ENCODE measurements around the gene RASGRP2.
"Not testable (repeated sequence)": the region's sequence is repeated elsewhere in the genome, so short reads cannot be mapped to it uniquely, and the experiment has no call there.

The RASGRP2 gene

DNA sequence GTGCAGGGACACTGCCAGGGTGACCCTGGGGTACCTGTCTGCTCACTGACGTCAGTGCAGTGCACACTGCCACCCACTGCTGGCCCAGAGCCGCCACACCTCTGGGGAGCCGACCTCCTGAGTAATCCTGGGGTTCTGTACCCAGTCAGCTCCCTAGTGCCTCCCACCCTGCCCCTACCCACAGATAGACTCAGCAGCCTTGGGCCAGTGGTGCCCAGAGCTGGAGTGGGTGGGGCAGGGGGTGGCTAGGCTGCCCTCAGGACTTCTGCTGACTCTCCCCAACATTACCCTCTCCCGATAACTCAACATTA, 26.7 kb downstream of the RASGRP2 start:
- DNase-seq = no peak

DNA sequence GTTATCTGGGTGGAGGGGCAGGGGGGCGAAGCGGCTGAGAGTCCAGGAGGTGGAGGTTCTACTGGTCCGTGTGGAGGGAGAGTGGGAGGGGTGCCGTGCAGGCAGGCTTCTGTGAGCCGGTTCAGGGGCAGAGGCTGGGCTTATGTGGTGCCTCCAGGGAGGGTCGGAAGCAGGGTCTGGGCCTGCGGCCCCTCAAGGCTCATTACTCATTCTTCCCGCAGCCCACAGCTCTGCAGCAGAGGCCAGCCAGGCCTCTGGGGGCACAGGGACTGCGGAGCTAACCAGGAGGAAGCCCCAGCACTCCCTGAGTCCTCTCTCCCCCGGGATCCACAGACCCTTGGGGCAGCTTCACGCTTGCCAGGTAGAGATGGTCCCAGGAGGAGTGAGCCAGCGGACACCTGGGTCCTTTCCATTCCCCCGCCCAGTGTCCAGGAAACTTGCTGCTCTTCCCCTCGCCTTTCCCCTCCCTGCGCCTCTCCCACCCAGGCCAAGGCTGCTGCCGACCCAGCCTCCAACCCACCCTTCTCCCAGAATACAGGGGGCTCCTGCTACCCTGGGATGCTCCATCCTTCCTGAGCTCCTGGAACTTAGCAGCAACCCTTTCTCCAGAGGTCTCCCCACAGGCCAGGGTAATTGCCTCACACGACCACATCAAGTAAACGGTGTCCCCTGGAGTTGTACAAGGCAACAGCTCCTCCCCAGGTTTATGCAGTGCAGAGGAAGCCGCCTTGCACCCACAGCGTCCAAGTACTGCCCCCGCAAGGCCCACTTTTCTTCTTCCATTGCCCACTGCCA, 27.3 kb downstream of the RASGRP2 start:
- no peak for DNase-seq

DNA sequence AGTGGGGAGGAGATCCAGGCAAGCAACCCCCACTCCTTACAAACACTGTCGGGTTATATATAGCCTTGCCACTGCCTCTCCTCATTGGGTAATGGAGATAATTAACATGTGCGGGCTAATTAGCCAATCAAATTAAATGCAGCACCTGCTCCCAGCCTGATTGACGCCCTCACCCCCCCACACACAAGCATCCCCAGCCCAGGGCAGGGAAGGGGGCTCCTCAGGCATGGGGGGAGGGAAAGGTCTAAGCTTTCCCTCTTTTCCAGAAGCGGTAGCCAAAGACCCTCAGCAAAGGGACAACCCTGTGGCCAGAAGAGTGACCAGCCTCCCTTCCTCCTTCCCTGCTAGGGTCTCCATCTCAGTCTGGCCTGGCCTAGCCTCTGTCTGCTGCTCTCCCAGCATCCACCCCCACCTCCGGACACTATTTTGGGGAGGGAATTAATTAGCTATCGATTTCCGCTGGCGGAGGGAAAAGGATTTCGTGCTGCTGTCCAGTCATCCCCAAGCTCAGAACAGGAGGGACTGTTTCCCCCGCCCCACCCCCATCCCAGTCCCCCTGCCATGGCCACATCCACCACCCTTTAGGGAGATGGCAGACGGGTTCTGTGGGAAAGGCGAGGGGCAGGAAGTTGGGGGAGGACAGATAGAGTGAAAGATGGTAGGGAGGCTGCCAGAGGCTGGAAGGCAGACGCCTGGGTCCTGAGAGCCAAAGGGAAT, 28.0 kb downstream of the RASGRP2 start:
- DNase-seq = no peak

DNA sequence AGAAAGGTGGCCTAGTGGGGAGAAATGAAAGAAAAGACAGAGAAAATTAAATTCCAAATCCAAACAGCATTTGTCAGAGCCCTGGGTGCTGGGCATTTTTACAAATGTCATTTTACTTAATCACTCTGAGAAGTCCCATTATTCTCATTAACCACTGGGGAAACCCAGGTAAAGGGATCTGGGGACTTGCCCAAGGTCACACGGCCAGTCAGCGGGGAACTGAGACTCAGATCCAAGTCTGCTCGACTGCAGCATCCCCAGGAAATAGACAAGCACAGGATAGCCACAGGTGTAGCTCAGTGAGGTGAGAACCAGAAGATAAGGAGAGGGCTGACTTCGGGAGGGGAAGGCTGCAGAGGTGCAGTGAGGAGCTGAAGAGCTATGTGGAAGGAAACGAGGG, 28.8 kb downstream of the RASGRP2 start:
- DNase-seq = no peak

DNA sequence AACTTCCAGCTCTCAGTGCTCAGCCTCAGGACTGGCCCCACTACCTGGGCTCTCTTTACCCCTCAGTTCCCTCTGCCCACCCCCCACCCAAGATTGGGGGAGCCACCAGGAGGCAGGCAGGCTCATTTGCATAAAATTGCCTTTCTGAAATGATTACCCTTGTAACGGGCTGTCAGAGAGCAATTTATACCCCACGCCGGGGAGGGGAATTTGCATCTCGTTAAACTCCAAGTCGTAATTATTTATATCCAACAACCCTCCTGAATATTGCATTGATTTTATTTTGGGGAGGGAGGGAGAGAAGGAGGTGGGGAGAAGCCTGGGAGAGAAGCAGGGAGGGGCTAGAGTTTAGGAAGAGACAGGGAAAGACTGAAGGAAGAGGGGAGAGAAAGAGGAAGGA, 29.3 kb downstream of the RASGRP2 start:
- DNase-seq = no peak

DNA sequence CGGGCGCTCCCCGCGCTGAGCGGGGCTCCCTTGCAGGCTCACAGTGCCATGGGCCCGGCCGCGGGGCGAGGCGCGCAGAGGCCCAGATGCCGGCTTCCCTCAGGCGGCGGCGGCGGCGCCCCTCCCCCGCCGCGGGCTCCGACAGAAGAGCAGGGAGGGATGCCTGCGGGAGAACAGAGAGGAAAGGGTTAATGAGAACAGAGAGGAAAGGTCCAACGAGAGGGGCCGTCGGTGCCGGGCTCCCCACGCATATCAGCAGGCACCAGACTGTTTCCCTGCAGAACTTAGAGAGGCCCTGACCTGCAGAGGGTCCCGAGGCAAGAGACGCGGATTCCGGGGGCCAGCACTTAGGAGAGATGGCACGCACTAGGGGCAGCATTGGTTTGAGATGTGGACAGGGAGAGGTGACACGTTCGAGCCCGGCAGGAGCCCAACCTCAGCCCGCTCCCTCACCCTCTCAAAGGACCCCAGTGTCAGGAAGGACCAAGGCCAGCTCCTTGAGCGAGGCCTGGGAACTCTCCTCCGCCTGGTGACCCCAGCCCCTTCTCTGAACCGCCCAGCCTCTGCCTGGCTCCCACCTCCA, 30.1 kb downstream of the RASGRP2 start:
- no peak for DNase-seq

DNA sequence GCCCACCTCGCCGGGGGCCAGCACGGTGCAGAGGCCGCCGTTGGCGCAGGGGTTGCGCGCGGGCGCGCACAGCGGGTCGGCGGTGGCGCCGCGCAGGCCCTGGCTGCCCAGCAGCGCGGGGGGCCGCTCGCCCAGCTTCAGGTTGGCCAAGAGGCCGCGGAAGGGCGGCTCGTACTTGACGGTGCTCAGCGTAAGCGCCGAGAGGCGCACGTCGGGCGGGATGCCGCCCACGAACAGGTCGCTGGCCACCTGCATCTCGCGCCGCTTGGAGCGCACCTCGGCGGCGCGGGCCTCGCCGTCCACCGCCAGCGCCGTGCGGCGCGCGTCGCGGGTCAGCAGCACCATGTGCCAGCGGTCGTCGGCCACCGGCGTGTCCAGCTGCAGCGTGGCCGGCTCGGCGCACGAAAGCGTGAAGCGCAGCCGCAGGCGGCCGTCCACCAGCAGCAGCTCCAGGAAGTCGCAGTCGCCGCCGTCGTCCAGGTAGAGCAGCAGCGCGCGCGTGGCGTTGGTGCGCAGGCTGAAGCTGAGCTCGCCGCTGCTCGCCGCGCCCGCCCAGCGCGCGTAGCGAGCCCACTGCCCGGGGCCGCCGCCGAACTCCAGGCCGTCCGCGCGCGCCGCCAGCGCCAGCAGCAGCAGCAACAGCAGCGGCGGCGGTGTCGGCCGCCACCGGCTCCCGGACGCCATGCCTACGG, 30.8 kb downstream of the RASGRP2 start:
- no peak for DNase-seq

DNA sequence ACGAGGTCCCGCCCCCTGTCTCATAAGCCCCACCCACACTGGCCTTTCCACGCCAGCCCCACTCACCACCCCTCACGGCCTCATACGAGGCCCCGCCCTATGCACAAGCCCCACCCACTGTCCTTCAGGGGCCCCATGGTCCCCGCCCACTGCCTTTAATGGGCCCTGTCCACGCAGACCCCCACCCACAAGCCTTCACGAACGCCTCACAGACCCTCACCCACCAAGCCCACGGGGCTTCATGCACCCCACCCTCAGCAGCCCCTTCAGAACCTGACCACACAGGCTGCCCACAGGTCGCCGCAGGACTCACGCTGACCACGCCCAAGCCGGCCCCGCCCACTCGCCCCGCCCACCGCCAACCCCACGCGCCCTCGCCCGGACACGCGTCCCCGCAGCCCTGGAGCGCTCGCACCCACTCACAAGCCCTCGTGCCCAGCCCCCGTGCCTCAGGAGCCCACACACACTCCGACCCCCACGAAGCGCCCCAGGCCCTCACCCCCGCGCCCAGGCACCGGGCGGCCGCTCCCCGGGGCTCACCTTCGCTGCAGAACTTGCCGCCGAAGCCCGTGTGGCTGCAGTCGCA, 31.4 kb downstream of the RASGRP2 start:
- DNase-seq = no peak

DNA sequence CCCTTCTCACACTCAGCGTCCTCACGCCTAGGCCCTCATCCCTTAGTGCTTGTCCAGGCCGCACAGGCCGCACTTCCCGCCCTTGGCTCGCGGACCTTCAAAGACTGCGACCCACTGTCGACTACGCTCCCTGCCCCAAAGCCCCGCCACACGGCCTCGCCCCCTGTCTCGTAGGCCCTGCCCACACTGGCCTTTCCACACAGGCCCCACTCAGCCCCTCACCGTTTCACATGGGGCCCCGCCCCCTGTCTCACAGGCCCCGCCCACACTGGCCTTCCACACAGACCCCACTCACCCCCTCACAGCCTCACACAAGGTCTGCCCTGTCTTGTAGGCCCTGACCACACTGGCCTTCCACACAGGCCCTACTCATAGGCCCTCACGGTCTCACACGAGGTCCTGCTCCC, 32.0 kb downstream of the RASGRP2 start:
- DNase-seq = no peak

DNA sequence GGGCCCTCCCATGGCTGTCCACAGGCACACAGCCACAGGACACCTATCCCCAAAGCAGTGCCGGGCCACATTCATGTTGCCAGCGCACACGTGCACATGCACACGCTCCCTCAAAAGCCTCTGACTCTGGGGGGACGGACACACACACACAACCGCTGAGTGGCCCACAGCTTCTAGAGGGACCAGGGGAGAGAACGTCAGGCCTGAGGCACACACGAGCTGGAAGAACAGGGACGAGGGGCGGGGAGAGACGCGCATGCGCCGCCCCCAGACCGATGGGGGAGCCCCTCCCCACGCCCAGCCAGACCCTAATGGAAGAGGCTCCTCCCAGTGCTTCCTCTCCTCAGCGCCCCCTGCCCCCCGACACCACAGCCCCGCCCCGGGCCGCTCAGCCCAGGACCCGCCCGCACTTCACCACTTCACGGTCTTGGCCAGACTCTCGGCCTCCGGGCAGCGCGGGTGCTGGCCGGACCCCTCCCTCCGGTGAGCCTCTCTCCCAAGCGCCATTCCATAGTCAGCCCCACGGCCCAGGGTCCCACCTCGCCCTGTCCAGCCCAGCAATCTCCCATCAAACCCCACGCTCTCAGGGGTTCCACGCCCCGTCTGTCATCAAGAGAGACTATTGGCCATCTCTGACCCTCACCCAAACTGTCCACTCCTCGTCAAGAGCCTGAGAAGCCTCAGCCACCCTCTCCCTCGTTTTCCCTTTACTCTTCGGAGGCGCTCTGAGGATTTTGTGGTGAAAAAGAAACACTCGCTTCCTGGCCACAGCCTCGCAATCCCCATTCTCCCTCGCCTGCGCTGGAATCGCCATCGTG, 32.6 kb downstream of the RASGRP2 start:
- no peak for DNase-seq

DNA sequence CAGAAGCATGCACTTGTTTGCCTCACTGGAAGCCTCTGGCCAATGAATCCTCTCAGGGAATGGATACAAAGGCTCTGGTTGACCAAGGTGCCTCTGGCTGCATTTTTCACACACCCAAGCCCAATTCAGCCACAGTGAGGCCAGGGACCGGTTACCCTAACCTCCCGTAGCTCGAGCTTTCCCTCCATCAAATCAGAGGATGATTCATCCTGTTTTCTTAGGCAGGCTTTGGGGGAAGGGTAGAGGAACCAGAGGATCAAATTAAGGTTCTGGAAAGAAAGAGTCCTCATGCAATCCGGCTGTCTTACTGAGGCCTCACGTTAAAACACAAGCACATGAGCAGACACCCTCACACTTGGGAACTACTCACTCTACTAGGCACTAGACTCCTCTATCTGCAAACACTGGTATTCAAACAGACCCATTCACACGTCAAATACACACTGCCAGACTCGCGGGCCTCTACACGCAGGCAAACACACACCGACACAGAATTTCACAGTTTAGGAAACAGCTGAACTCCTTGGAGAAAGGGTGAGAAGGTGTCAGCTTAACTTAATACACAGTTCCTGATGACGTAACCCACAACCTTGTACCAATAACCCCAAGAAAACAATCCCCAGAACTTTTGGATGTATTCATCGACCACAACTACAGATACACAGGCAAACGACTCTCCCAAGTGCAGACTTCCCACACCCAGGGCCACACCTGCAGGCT, 33.4 kb downstream of the RASGRP2 start:
- DNase-seq = no peak

DNA sequence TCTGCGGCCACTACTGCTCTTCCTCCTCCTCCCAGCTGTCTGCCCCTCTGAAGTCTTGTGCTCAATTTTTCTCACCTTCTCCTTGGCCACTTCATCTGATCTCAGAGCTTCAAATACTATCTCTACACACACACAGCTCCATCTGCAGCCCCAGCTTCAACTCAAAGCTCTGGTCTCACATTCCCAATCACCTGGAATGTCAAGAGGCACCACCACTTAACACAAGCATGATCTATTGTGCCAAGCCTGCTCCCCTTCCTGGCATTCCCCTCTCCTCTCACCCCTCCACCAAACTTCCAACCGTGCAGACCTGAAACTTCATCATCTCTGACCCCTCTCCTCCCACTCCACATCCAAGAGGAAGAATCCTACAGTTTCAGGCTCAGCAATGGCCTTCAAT, 38.4 kb downstream of the RASGRP2 start:
- no peak for DNase-seq

DNA sequence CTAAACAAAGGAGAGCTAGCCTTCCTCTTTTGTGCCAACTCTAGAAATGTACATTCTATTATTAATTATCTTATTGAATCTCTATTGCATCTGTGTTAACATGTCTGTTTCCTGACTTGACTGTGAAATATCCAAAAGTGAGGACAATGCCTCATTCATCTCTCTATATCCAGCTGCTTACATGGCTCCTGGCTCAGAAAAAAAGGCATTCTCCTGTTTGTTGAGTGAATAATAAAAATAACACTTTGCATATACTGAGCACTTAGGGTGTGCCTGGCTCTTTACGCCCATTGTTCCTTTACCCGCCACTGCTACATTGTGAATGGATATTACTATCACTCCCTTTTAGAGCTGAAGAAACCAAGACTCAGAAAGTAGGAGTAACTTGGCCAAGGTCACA, 40.9 kb downstream of the RASGRP2 start:
- DNase-seq = no peak

DNA sequence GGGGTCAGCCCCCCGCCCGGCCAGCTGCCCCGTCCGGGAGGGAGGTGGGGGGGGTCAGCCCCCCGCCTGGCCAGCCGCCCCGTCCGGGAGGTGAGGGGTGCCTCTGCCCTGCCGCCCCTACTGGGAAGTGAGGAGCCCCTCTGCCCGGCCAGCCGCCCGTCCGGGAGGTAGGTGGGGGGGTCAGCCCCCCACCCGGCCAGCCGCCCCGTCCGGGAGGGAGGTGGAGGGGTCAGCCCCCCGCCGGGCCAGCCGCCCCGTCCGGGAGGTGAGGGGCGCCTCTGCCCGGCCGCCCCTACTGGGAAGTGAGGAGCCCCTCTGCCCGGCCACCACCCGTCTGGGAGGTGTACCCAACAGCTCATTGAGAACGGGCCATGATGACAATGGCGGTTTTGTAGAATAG, 42.0 kb downstream of the RASGRP2 start:
- not testable (repeated sequence) for DNase-seq

DNA sequence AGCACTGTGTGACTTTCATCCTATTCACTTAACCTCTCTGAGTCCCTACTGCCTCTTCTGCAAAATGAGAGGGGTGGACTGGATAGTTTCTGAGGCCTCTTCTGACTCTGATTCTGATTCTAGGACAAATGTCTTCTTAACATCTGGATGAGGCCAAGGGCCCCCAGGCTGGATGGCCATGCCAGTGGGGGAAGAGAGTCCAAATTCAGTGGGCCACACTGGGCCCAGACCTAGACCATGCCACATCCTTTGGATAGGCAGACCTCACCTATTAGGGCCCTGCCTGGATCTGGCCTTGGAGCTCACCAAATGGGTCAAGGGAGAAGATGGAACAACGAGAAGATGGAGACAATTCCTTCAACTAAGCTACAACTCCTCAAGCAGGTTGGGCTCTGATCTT, 45.5 kb downstream of the RASGRP2 start:
- no peak for DNase-seq

DNA sequence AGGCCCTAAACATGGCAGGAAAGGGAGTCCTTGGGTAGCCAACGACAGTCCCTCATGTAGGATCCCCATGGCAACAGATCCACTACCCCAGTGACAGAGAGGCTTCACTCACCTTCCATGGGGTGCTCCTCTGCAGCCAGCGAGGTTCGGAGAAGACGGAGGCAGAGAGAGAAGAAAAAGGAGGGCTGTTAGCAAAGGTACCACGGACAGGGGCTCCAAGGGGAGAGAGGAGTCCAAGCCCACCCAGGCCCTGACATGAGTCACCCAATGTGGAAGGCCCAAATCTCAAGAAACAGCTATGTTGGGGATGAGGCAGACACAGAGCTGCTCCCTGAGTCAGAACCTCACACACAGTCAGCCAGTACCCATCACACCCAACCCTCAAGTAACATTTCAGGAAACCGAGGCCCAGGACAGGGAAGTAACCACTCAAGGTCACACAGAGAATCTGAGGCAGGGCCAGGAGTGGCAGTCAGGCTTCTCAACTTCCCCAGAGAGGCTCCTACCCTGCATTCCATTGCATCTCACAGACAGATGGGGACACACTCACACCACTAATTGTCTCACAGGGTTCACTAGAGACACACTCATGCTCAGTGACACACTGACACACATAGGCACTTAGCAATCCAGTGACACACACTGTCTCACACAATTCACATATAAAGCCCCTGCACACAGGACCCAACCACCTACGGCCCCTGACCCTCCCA, 46.1 kb downstream of the RASGRP2 start:
- DNase-seq = no peak

DNA sequence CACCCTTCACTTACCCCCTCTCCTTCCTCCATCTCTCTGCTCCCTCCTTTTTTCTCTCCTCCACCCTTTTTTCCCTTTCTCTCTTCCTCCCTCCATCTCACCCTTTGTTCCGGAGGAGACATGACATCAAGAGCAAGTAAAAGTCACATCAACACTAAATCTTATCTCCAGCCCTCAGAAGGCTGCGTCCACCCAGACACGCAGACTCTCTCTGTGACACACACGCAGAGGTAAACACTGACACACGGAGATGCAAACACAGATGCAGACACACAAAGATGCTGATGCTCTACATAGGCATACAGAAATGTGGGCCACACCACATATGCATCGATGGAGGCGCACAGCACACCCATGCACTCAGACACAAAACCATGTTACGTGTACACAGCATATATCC, 47.9 kb downstream of the RASGRP2 start:
- DNase-seq = no peak

DNA sequence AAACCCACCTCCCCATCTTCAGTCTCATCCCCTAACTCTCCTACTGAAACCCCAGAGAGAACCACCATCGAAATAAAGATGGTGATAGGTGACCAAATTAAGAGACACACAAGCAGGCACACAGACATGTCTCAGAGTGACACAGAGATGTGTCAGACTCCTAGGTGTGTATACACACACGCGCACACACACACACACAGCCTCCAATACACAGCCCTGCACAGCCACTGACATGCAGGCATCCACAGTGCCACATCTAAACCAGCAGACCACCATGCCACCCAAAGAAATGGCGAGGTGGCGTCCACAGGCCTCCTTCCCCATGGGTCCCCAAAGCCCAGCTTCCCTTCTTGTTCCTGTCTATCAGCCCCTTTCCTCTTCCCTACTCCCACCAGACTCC, 48.4 kb downstream of the RASGRP2 start:
- DNase-seq = no peak

DNA sequence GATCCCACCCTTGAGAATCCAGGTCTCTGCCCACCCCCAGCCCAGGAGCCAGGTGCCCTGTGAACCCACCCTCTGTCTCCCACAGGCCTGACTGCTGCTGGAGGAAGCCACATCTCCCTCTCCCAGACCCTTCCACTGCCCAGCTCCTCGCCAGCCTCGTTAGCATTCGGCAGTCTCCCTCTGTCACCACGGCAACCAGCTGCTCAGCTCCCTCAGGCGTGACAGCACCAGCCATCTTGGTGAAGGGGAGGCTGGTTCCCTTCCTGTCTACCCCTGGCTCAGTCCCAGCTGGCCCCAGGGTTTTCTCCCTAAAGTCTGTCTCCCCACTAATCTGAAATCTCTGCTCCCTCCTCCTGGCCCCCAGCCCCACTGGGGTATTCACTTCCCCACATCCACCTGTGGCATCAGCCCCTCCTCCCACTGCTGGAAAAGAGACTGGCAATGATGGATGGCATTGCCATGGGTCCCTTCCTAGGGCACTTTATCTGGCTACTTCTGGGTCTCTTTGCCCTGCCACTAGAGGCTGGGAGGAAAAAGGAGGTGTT, 49.0 kb downstream of the RASGRP2 start:
- no peak for DNase-seq

DNA sequence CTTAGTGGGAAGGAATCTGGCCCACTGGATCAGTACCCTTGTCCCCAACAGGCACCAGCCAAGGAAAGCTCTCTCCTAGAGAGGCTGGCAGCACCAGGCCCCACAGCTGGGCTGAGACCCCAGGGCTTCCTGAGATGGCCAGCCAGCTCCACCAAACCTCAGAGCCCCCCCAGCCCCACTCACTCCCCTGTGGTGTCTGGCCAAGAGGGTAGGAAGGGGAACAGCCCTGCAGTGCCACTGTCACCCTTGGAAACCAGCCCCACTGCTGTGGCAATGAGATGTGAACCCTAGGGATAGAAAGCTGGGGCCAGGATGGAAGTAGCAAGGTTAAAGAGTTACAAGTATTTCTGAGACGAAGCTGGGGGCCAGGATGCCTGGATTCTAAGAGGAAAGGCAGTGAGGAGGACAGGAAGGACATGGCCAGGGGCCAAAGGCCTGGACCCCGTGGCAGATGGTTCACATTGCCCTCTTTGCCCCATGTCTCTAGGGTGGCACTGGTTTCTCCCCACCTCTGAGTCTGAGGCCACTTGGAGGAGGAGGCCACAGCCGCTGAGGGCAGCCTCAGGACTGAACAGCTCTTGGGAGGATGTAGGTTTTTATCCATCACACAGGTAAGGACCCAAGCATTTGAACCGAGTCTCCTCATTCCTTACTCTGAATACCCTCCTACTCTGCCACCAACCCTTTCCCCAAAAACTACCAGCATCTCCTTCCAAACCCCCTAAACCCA, 49.8 kb downstream of the RASGRP2 start:
- DNase-seq = no peak
